ENCODE results near the gene SMG1.
"Not testable (repeated sequence)": the region's sequence is repeated elsewhere in the genome, so short reads cannot be mapped to it uniquely, and the experiment has no call there.

GRCh38 chr16:18770336-18770962 is 155.8 kb downstream of the SMG1 start:
- TF ChIP-seq CTCF (conservative IDR thresholded peaks at IDR 0.05 in 1 of 2, IDR thresholded peaks at IDR 0.05 in 1 of 2; ENCODE audit: low read depth in 1 of 2, low read length in 2 of 2); EZH2 (IDR thresholded peaks at IDR 0.05; ENCODE audit: low read length, missing control alignments): not testable (repeated sequence)
